Measurements from ENCODE around the gene PRIMPOL. TPM values are rescaled to one million over a fixed set of nuclear protein-coding genes. Genes with fewer than 3 reads are reported as not detected.
A peak's percentile ranks its signal among the peaks of the same experiment; 100 is the strongest.

Gene PRIMPOL
- total and polyA plus RNA-seq, 2 donors from 2014 or later: 10.9 to 13.1 TPM

- H3K4me3 ChIP-seq (ENCODE audit: low read length in 3 of 3): no peak overlapping the region
- H3K9me3 ChIP-seq (ENCODE audit: control insufficient read depth in 2 of 3, insufficient read depth in 1 of 3, low read length in 3 of 3): no peaks in the 10 kb centered on the region
- H3K27me3 ChIP-seq (ENCODE audit: control insufficient read depth, insufficient read depth, low read length): no peaks in the 10 kb centered on the region
- H3K9ac ChIP-seq (ENCODE audit: low read length in 3 of 3): no peak overlapping the region
- DNase-seq (no peak), FAIRE-seq (no peak)
- H3K27ac ChIP-seq (ENCODE audit: low read depth in 2 of 2, low read length in 2 of 2): no peak overlapping the region
- intact Hi-C loops (cut with DNase I): no loop called here
- no peak for TF ChIP-seq CTCF (IDR thresholded peaks at IDR 0.05; ENCODE audit: borderline replicate concordance, extremely low read depth, insufficient read depth)
- H3K4me1 ChIP-seq (ENCODE audit: control insufficient read depth in 2 of 3, insufficient read depth in 2 of 3, low read depth in 1 of 3, low read length in 3 of 3): peaks cover 3 to 17% (median 15%) of the 10 kb centered on the region in 3 donors
- H3K36me3 ChIP-seq (ENCODE audit: control insufficient read depth in 2 of 3, insufficient read depth in 3 of 3, low read length in 3 of 3): no peaks in the 10 kb centered on the region
Measured at GRCh38 chr4:184644553-184645307, 4.8 kb upstream of the PRIMPOL start.

- Histone ChIP-seq H3K4me1 (ENCODE audit: control insufficient read depth in 2 of 3, insufficient read depth in 2 of 3, low read depth in 1 of 3, low read length in 3 of 3) (peaks cover 3 to 22% (median 19%) of the 10 kb centered on the region in 3 donors), H3K9ac (ENCODE audit: low read length in 3 of 3) (peak overlapping the region in 1 of 3 donors; percentile 10)
Measured at GRCh38 chr4:184645904-184646610, 3.5 kb upstream of the PRIMPOL start.

GRCh38 chr4:184647266-184648053, 2.1 kb upstream of the PRIMPOL start:
- no peak for DNase-seq
- Histone ChIP-seq H3K36me3 (ENCODE audit: control insufficient read depth in 2 of 3, insufficient read depth in 3 of 3, low read length in 3 of 3) (no peaks in the 10 kb centered on the region), H3K27ac (ENCODE audit: low read depth in 2 of 2, low read length in 2 of 2) (peak overlapping the region; percentile 96 to 97), H3K9me3 (ENCODE audit: control insufficient read depth in 2 of 3, insufficient read depth in 1 of 3, low read length in 3 of 3) (no peaks in the 10 kb centered on the region), H3K4me1 (ENCODE audit: control insufficient read depth in 2 of 3, insufficient read depth in 2 of 3, low read depth in 1 of 3, low read length in 3 of 3) (peaks cover 3 to 22% (median 19%) of the 10 kb centered on the region in 3 donors), H3K4me3 (ENCODE audit: low read length in 3 of 3) (peak overlapping the region; percentile 90 to 91 (median 91)), H3K27me3 (ENCODE audit: control insufficient read depth, insufficient read depth, low read length) (no peaks in the 10 kb centered on the region), H3K9ac (ENCODE audit: low read length in 3 of 3) (peak overlapping the region; percentile 3 to 96 (median 90))
- intact Hi-C loops (cut with DNase I): no loop called here
- no peak for TF ChIP-seq CTCF (IDR thresholded peaks at IDR 0.05; ENCODE audit: borderline replicate concordance, extremely low read depth, insufficient read depth)
- FAIRE-seq: no peak

More at GRCh38 chr4:184645904-184646610, 3.5 kb upstream of the PRIMPOL start:
- Histone ChIP-seq H3K27me3 (ENCODE audit: control insufficient read depth, insufficient read depth, low read length) (no peaks in the 10 kb centered on the region), H3K27ac (ENCODE audit: low read depth in 2 of 2, low read length in 2 of 2) (no peak overlapping the region), H3K36me3 (ENCODE audit: control insufficient read depth in 2 of 3, insufficient read depth in 3 of 3, low read length in 3 of 3) (no peaks in the 10 kb centered on the region), H3K4me3 (ENCODE audit: low read length in 3 of 3) (no peak overlapping the region), H3K9me3 (ENCODE audit: control insufficient read depth in 2 of 3, insufficient read depth in 1 of 3, low read length in 3 of 3) (no peaks in the 10 kb centered on the region)
- DNase-seq (no peak), FAIRE-seq (no peak)
- intact Hi-C loops (cut with DNase I): no loop called here
- TF ChIP-seq CTCF (IDR thresholded peaks at IDR 0.05; ENCODE audit: borderline replicate concordance, extremely low read depth, insufficient read depth): no peak

Measured in kidney (tissue), 14 donors.